GM21717 (cell line): Measurements from ENCODE around the gene KCNIP4.

Experiments used
- ATAC-seq: cut with Tn5 transposase; IDR thresholded peaks from one replicate; pipeline ENCODE4 v1.9.1; 2021; ENCODE audit warnings: mild to moderate bottlenecking, moderate library complexity; ENCODE audit not compliant: unreplicated experiment

Gene KCNIP4

GRCh38 chr4:21002286-21002685 lies 946.3 kb downstream of the KCNIP4 start:
- ATAC-seq: no peak

GRCh38 chr4:21001490-21001889 lies 947.1 kb downstream of the KCNIP4 start:
- ATAC-seq: no peak

- ATAC-seq: no peak
Measured at GRCh38 chr4:20997886-20998285, 950.7 kb downstream of the KCNIP4 start.

GRCh38 chr4:20995610-20996009 lies 953.0 kb downstream of the KCNIP4 start:
- no peak for ATAC-seq

- no peak for ATAC-seq
Measured at GRCh38 chr4:20995015-20995414, 953.6 kb downstream of the KCNIP4 start.

GRCh38 chr4:20992002-20992401 lies 956.6 kb downstream of the KCNIP4 start:
- ATAC-seq: no peak

GRCh38 chr4:20987191-20987590 lies 961.4 kb downstream of the KCNIP4 start:
- no peak for ATAC-seq

GRCh38 chr4:20984576-20984836 lies 964.1 kb downstream of the KCNIP4 start:
- ATAC-seq: no peak

- no peak for ATAC-seq
Measured at GRCh38 chr4:20983763-20984575, 964.6 kb downstream of the KCNIP4 start.

GRCh38 chr4:20982544-20982943 lies 966.0 kb downstream of the KCNIP4 start:
- ATAC-seq: no peak

- no peak for ATAC-seq
Measured at GRCh38 chr4:20960291-20960690, 988.3 kb downstream of the KCNIP4 start.

- no peak for ATAC-seq
Measured at GRCh38 chr4:20954541-20954940, 994.0 kb downstream of the KCNIP4 start.

- ATAC-seq: no peak
Measured at GRCh38 chr4:20944961-20945360, 1003.6 kb downstream of the KCNIP4 start.

GRCh38 chr4:20944451-20944850 lies 1004.1 kb downstream of the KCNIP4 start:
- no peak for ATAC-seq

- ATAC-seq: no peak
Measured at GRCh38 chr4:20938204-20938603, 1010.4 kb downstream of the KCNIP4 start.

- ATAC-seq: no peak
Measured at GRCh38 chr4:20926529-20926928, 1022.0 kb downstream of the KCNIP4 start.

- no peak for ATAC-seq
Measured at GRCh38 chr4:20925176-20925575, 1023.4 kb downstream of the KCNIP4 start.

- no peak for ATAC-seq
Measured at GRCh38 chr4:20922962-20923361, 1025.6 kb downstream of the KCNIP4 start.

GRCh38 chr4:20916106-20916505 lies 1032.5 kb downstream of the KCNIP4 start:
- no peak for ATAC-seq

GRCh38 chr4:20904966-20905365 lies 1043.6 kb downstream of the KCNIP4 start:
- no peak for ATAC-seq

GRCh38 chr4:20901851-20902250 lies 1046.7 kb downstream of the KCNIP4 start:
- no peak for ATAC-seq

GRCh38 chr4:20899591-20899990 lies 1049.0 kb downstream of the KCNIP4 start:
- ATAC-seq: no peak

GRCh38 chr4:20895988-20896387 lies 1052.6 kb downstream of the KCNIP4 start:
- no peak for ATAC-seq
